ENCODE data around the gene WNT9B. TPM values are rescaled to one million over a fixed set of nuclear protein-coding genes. Genes with fewer than 3 reads are reported as not detected.

Gene WNT9B
- total and polyA plus RNA-seq, 4 donors = 0.08 to 0.14 (median 0.10) TPM; not detected in 1

DNA sequence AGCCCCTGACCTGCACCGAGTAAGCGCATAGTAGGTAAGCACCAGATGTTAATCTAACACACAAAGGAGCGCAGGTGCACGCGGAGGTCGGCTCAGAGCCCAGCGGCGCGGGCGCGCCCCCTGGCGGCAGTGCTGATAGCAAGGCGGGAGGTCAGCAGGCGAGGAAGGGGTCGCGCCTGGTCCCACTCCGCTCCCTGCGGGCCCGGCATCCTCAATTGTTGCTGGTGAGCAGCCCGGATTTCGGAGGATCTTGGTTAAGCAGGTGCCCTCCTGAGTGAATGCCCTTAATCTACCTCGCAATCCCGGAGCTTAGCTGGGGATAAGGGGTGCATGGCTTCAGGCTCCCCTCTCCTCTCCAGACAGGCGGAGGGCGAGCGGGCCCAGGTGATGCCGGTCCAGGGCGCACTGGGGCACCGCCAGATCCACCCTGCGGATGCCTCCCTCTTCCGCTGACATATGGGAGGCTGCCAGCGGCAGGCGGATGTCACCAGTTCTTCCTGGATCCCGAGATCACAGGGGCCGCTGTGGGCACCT lies 28.9 kb upstream of the WNT9B start (continued):
- TF ChIP-seq, protein P1, sequence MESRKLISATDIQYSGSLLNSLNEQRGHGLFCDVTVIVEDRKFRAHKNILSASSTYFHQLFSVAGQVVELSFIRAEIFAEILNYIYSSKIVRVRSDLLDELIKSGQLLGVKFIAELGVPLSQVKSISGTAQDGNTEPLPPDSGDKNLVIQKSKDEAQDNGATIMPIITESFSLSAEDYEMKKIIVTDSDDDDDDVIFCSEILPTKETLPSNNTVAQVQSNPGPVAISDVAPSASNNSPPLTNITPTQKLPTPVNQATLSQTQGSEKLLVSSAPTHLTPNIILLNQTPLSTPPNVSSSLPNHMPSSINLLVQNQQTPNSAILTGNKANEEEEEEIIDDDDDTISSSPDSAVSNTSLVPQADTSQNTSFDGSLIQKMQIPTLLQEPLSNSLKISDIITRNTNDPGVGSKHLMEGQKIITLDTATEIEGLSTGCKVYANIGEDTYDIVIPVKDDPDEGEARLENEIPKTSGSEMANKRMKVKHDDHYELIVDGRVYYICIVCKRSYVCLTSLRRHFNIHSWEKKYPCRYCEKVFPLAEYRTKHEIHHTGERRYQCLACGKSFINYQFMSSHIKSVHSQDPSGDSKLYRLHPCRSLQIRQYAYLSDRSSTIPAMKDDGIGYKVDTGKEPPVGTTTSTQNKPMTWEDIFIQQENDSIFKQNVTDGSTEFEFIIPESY (IDR thresholded peaks at IDR 0.05) = no peak
- TF ChIP-seq, protein P2, sequence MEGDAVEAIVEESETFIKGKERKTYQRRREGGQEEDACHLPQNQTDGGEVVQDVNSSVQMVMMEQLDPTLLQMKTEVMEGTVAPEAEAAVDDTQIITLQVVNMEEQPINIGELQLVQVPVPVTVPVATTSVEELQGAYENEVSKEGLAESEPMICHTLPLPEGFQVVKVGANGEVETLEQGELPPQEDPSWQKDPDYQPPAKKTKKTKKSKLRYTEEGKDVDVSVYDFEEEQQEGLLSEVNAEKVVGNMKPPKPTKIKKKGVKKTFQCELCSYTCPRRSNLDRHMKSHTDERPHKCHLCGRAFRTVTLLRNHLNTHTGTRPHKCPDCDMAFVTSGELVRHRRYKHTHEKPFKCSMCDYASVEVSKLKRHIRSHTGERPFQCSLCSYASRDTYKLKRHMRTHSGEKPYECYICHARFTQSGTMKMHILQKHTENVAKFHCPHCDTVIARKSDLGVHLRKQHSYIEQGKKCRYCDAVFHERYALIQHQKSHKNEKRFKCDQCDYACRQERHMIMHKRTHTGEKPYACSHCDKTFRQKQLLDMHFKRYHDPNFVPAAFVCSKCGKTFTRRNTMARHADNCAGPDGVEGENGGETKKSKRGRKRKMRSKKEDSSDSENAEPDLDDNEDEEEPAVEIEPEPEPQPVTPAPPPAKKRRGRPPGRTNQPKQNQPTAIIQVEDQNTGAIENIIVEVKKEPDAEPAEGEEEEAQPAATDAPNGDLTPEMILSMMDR (IDR thresholded peaks at IDR 0.05; ENCODE audit: low read depth, low read length, missing input control) = peak; percentile 48
- TF ChIP-seq HNF4A (conservative IDR thresholded peaks at IDR 0.05) (no peak), FOXA2 (IDR thresholded peaks at IDR 0.05) (no peak)

DNA sequence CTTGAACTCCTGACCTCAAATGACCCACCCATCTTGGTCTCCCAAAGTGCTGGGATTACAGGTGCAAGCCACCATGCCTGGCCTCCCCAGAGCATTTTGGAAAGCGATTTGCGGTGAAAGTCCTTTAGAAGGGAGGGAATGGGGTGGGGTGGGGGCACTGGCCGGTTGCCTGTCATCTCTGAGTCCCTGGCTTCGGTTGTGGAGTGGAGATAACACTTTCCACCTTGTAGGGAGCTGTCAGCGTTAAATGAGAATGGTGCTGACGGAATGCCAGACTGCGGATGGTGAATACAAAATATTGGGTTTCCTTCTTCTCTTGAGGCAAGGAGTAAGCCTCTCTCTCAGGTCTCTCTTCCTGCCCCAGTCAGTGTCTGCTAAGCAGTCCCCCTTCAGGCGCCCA lies 27.7 kb upstream of the WNT9B start:
- no peak for TF ChIP-seq TAF1 (conservative IDR thresholded peaks at IDR 0.05)
- TF ChIP-seq FOXA2 (IDR thresholded peaks at IDR 0.05) = no peak
- TF ChIP-seq, protein P3, sequence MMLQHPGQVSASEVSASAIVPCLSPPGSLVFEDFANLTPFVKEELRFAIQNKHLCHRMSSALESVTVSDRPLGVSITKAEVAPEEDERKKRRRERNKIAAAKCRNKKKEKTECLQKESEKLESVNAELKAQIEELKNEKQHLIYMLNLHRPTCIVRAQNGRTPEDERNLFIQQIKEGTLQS (IDR thresholded peaks at IDR 0.05) = no peak
- no peak for TF ChIP-seq GABPA (IDR thresholded peaks at IDR 0.05 in 1 of 2, conservative IDR thresholded peaks at IDR 0.05 in 1 of 2)
- no peak for TF ChIP-seq HNF4G (IDR thresholded peaks at IDR 0.05)
- TF ChIP-seq FOXA1 (IDR thresholded peaks at IDR 0.05) = no peak
- no peaks in the 10 kb centered on the region for H3K36me3 ChIP-seq (ENCODE audit: control insufficient read depth in 4 of 4, insufficient read depth in 3 of 4, low read depth in 1 of 4, low read length in 3 of 4)
- no peak overlapping the region for H3K9ac ChIP-seq (ENCODE audit: low read depth in 1 of 2, low read length in 2 of 2)
- H3K27ac ChIP-seq (ENCODE audit: low read depth in 1 of 2, low read length in 2 of 2) = no peak overlapping the region
- no peak overlapping the region for H3K4me3 ChIP-seq (ENCODE audit: low read depth in 1 of 3, low read length in 3 of 3)
- peaks cover 3 to 15% (median 10%) of the 10 kb centered on the region in 4 donors for H3K4me1 ChIP-seq (ENCODE audit: control insufficient read depth in 4 of 4, insufficient read depth in 4 of 4, low read length in 3 of 4)
- DNase-seq (ENCODE audit: low spot score) = no peak
- 80% methylated on average over 8 of the region's 8 CpGs for WGBS
- H3K9me3 ChIP-seq (ENCODE audit: control insufficient read depth in 4 of 4, low read length in 3 of 4) = no peaks in the 10 kb centered on the region
- H3K27me3 ChIP-seq (ENCODE audit: control insufficient read depth in 4 of 4, insufficient read depth in 4 of 4, low read length in 3 of 4) = peaks cover 0 to 14% (median 8%) of the 10 kb centered on the region in 4 donors

DNA sequence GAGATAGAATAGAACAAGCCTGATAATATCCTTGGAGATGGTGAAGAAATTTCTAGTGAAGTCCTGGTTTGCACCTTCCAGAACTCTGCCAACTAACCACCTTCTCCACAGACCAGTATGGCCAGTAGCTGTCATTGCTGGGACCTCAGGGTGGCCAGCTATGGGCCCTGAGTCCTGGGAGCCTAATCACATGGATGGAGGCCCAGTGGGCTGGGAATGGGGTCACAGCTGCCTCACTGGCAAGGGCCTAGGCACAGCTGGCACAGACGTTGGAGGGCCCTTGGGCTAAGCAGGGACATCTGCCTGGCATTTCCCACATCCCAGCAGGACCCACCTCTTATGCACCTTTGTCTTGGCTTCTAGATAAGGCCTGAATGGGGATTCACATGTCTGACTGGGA lies 25.3 kb upstream of the WNT9B start:
- WGBS = 72% methylated on average over 1 of the region's 1 CpG
- TF ChIP-seq NR2F2 (IDR thresholded peaks at IDR 0.05) = no peak
- TF ChIP-seq TAF1 (conservative IDR thresholded peaks at IDR 0.05) = no peak
- TF ChIP-seq, protein P3 (IDR thresholded peaks at IDR 0.05) = no peak
- no peak for TF ChIP-seq RAD21 (IDR thresholded peaks at IDR 0.05)
- TF ChIP-seq EGR1 (IDR thresholded peaks at IDR 0.05; ENCODE audit: low read depth in 2 of 2) = no peak
- TF ChIP-seq YY1 (IDR thresholded peaks at IDR 0.05) = no peak
- TF ChIP-seq JUND (IDR thresholded peaks at IDR 0.05) = no peak
- TF ChIP-seq HNF4A (conservative IDR thresholded peaks at IDR 0.05) = no peak
- no peak for TF ChIP-seq FOXA2 (IDR thresholded peaks at IDR 0.05)
- TF ChIP-seq, protein P4, sequence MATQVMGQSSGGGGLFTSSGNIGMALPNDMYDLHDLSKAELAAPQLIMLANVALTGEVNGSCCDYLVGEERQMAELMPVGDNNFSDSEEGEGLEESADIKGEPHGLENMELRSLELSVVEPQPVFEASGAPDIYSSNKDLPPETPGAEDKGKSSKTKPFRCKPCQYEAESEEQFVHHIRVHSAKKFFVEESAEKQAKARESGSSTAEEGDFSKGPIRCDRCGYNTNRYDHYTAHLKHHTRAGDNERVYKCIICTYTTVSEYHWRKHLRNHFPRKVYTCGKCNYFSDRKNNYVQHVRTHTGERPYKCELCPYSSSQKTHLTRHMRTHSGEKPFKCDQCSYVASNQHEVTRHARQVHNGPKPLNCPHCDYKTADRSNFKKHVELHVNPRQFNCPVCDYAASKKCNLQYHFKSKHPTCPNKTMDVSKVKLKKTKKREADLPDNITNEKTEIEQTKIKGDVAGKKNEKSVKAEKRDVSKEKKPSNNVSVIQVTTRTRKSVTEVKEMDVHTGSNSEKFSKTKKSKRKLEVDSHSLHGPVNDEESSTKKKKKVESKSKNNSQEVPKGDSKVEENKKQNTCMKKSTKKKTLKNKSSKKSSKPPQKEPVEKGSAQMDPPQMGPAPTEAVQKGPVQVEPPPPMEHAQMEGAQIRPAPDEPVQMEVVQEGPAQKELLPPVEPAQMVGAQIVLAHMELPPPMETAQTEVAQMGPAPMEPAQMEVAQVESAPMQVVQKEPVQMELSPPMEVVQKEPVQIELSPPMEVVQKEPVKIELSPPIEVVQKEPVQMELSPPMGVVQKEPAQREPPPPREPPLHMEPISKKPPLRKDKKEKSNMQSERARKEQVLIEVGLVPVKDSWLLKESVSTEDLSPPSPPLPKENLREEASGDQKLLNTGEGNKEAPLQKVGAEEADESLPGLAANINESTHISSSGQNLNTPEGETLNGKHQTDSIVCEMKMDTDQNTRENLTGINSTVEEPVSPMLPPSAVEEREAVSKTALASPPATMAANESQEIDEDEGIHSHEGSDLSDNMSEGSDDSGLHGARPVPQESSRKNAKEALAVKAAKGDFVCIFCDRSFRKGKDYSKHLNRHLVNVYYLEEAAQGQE (IDR thresholded peaks at IDR 0.05) = no peak
- no peak for TF ChIP-seq GABPA (IDR thresholded peaks at IDR 0.05 in 1 of 2, conservative IDR thresholded peaks at IDR 0.05 in 1 of 2)
- H3K27me3 ChIP-seq (ENCODE audit: control insufficient read depth in 4 of 4, insufficient read depth in 4 of 4, low read length in 3 of 4) = peaks cover 0 to 10% (median 2%) of the 10 kb centered on the region in 4 donors
- H3K36me3 ChIP-seq (ENCODE audit: control insufficient read depth in 4 of 4, insufficient read depth in 3 of 4, low read depth in 1 of 4, low read length in 3 of 4) = no peaks in the 10 kb centered on the region
- no peak for DNase-seq (ENCODE audit: low spot score)
- no peak overlapping the region for H3K9ac ChIP-seq (ENCODE audit: low read depth in 1 of 2, low read length in 2 of 2)
- H3K4me1 ChIP-seq (ENCODE audit: control insufficient read depth in 4 of 4, insufficient read depth in 4 of 4, low read length in 3 of 4) = no peaks in the 10 kb centered on the region
- H3K4me3 ChIP-seq (ENCODE audit: low read depth in 1 of 3, low read length in 3 of 3) = no peak overlapping the region
- H3K27ac ChIP-seq (ENCODE audit: low read depth in 1 of 2, low read length in 2 of 2) = no peak overlapping the region
- H3K9me3 ChIP-seq (ENCODE audit: control insufficient read depth in 4 of 4, low read length in 3 of 4) = no peaks in the 10 kb centered on the region

Data from liver (tissue), 9 donors.